HPDE6-E6E7 (cell line): Measurements from ENCODE around the gene ANTKMT.
"Not testable (repeated sequence)": the region's sequence is repeated elsewhere in the genome, so short reads cannot be mapped to it uniquely, and the experiment has no call there.

Source experiments
- DNase-seq: peaks from one replicate; pipeline ENCODE4 v3.0.0; 2011; ENCODE audit warnings: missing footprints; ENCODE audit errors: extremely low spot score

ANTKMT gene

GRCh38 chr16:728131-728889, 7.4 kb downstream of the ANTKMT start:
- peak; percentile 67 for DNase-seq

GRCh38 chr16:728890-729744, 8.2 kb downstream of the ANTKMT start:
- DNase-seq, result no peak

- no peak for DNase-seq
Measured at GRCh38 chr16:729768-730665, 9.1 kb downstream of the ANTKMT start.

- DNase-seq, result no peak
Measured at GRCh38 chr16:730666-731509, 9.9 kb downstream of the ANTKMT start.

- no peak for DNase-seq
Measured at GRCh38 chr16:732332-732731, 11.4 kb downstream of the ANTKMT start.

GRCh38 chr16:732936-733335, 12.0 kb downstream of the ANTKMT start:
- DNase-seq, result no peak

GRCh38 chr16:733382-734207, 12.6 kb downstream of the ANTKMT start:
- DNase-seq, result no peak

- no peak for DNase-seq
Measured at GRCh38 chr16:734208-734980, 13.4 kb downstream of the ANTKMT start.

- DNase-seq, result no peak
Measured at GRCh38 chr16:734981-735881, 14.3 kb downstream of the ANTKMT start.

- no peak for DNase-seq
Measured at GRCh38 chr16:735982-736453, 15.1 kb downstream of the ANTKMT start.

GRCh38 chr16:736936-737481, 16.1 kb downstream of the ANTKMT start:
- no peak for DNase-seq

GRCh38 chr16:739560-740458, 18.9 kb downstream of the ANTKMT start:
- DNase-seq, result no peak

GRCh38 chr16:740459-740763, 19.5 kb downstream of the ANTKMT start:
- no peak for DNase-seq

GRCh38 chr16:740764-741505, 20.0 kb downstream of the ANTKMT start, which contains the start of gene CIAO3:
Gene CIAO3 (minus strand): TSS chr16:740997. CDS start chr16:740985, 12 bp downstream.
- peak; percentile 76 for DNase-seq

- DNase-seq, result no peak
Measured at GRCh38 chr16:741986-742629, 21.2 kb downstream of the ANTKMT start.

- DNase-seq, result not testable (repeated sequence)
Measured at GRCh38 chr16:742894-743293, 21.9 kb downstream of the ANTKMT start.
